Measurements from ENCODE around the gene KIF5C. TPM values are rescaled to one million over a fixed set of nuclear protein-coding genes. Genes with fewer than 3 reads are reported as not detected.

Gene KIF5C
- total RNA-seq, 2 experiments from 2014 or later = 10.2 to 11.1 TPM

- POLR2A ChIA-PET = no interaction called here
- DNase-seq = no peak
- CTCF ChIA-PET = interaction anchor here (4.5 kb wide), 1 partner anchor 17 kb away, joined by 29 read pairs; no protein-coding TSS in a partner anchor
- Mint-ChIP-seq H3K9me3 (no peaks in the 10 kb centered on the region), H3K4me3 (no peak overlapping the region), H3K4me1 (ENCODE audit: low read depth) (no peaks in the 10 kb centered on the region), H3K36me3 (ENCODE audit: low read depth) (no peaks in the 10 kb centered on the region), H3K27ac (no peak overlapping the region), H3K27me3 (peaks cover 26% of the 10 kb centered on the region)
- no peak for TF ChIP-seq CTCF (IDR thresholded peaks at IDR 0.05)
- intact Hi-C loops (cut with micrococcal nuclease) = no loop called here
- no peak for ATAC-seq
Measured at GRCh38 chr2:149033716-149034115, 158.7 kb downstream of the KIF5C start.

GRCh38 chr2:149034406-149034805 is 159.4 kb downstream of the KIF5C start:
- Mint-ChIP-seq H3K27ac (no peak overlapping the region), H3K9me3 (no peaks in the 10 kb centered on the region), H3K4me1 (ENCODE audit: low read depth) (no peaks in the 10 kb centered on the region), H3K36me3 (ENCODE audit: low read depth) (no peaks in the 10 kb centered on the region), H3K27me3 (peaks cover 32% of the 10 kb centered on the region), H3K4me3 (no peak overlapping the region)
- no peak for TF ChIP-seq CTCF (IDR thresholded peaks at IDR 0.05)
- intact Hi-C loops (cut with micrococcal nuclease) = no loop called here
- ChIA-PET POLR2A (no interaction called here), CTCF (interaction anchor here (1.2 kb wide), 1 partner anchor 16 kb away, joined by 6 read pairs; no protein-coding TSS in a partner anchor)
- DNase-seq = no peak
- ATAC-seq = no peak

- TF ChIP-seq CTCF (IDR thresholded peaks at IDR 0.05) = no peak
- Mint-ChIP-seq H3K4me3 (no peak overlapping the region), H3K9me3 (no peaks in the 10 kb centered on the region), H3K36me3 (ENCODE audit: low read depth) (no peaks in the 10 kb centered on the region), H3K27me3 (peaks cover 42% of the 10 kb centered on the region), H3K27ac (no peak overlapping the region), H3K4me1 (ENCODE audit: low read depth) (no peaks in the 10 kb centered on the region)
- no peak for ATAC-seq
- ChIA-PET POLR2A (no interaction called here), CTCF (interaction anchor here (2.9 kb wide), 1 partner anchor 19 kb away, joined by 16 read pairs; no protein-coding TSS in a partner anchor)
- no peak for DNase-seq
- intact Hi-C loops (cut with micrococcal nuclease) = no loop called here
Measured at GRCh38 chr2:149036507-149037293, 161.7 kb downstream of the KIF5C start.

- Mint-ChIP-seq H3K4me1 (ENCODE audit: low read depth) (no peaks in the 10 kb centered on the region), H3K27ac (no peak overlapping the region), H3K9me3 (no peaks in the 10 kb centered on the region), H3K36me3 (ENCODE audit: low read depth) (no peaks in the 10 kb centered on the region), H3K27me3 (peaks cover 50% of the 10 kb centered on the region), H3K4me3 (no peak overlapping the region)
- intact Hi-C loops (cut with micrococcal nuclease) = no loop called here
- TF ChIP-seq CTCF (IDR thresholded peaks at IDR 0.05) = no peak
- POLR2A ChIA-PET = no interaction called here
- DNase-seq = no peak
- no peak for ATAC-seq
- CTCF ChIA-PET = interaction anchor here (0.8 to 2.9 kb wide), 5 partner anchors 10 to 22 kb away, joined by 3 to 16 read pairs (median 3); no protein-coding TSS in a partner anchor
Measured at GRCh38 chr2:149037851-149038250, 162.8 kb downstream of the KIF5C start.

Measured in activated CD8-positive, alpha-beta T cell treated with anti-CD3 and anti-CD28 coated beads for 36 hours (primary cell).